Lung microvascular endothelial cell (primary cell): Measurements from ENCODE around the gene CRAMP1. TPM values are rescaled to one million over a fixed set of nuclear protein-coding genes. Genes with fewer than 3 reads are reported as not detected.
"Not testable (repeated sequence)": the region's sequence is repeated elsewhere in the genome, so short reads cannot be mapped to it uniquely, and the experiment has no call there.

Experiments
- DNase-seq, 2 donors: peaks; one replicate each; pipeline versions ENCODE4 v3.0.0 to v3.0.0-alpha.2; 2010; ENCODE audit warnings: low read depth in 2 of 2
- total RNA-seq: library from RNA; depleted of rRNA; stranded (reverse); fragments of >200 nt; gene quantifications from 2 replicates; pipeline ENCODE4 v1.2.1, GENCODE V29; 2014

Gene CRAMP1, protein sequence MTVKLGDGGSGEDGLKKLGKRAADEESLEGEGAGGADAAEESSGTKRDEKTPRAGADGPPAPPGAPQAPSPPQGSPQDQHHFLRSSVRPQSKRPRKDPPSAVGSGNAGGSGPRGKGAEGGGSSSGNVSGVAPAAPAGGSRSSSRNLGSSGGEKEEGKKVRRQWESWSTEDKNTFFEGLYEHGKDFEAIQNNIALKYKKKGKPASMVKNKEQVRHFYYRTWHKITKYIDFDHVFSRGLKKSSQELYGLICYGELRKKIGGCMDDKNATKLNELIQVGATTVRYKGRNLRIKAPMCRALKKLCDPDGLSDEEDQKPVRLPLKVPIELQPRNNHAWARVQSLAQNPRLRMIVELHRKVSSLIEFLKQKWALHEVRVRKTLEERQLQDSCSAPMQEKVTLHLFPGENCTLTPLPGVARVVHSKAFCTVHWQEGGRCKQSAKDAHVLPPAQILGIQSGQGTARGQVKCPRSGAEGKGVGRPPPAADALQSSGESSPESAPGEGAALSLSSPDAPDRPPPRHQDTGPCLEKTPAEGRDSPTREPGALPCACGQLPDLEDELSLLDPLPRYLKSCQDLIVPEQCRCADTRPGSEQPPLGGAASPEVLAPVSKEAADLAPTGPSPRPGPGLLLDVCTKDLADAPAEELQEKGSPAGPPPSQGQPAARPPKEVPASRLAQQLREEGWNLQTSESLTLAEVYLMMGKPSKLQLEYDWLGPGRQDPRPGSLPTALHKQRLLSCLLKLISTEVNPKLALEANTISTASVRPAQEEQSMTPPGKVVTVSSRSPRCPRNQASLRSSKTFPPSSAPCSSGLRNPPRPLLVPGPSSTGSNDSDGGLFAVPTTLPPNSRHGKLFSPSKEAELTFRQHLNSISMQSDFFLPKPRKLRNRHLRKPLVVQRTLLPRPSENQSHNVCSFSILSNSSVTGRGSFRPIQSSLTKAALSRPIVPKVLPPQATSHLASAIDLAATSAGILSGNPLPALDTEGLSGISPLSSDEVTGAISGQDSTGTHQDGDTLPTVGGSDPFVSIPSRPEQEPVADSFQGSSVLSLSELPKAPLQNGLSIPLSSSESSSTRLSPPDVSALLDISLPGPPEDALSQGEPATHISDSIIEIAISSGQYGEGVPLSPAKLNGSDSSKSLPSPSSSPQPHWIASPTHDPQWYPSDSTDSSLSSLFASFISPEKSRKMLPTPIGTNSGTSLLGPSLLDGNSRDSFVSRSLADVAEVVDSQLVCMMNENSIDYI (N-terminal part only)
- total RNA-seq, result 5.9 and 9.5 TPM in 2 replicates

DNA sequence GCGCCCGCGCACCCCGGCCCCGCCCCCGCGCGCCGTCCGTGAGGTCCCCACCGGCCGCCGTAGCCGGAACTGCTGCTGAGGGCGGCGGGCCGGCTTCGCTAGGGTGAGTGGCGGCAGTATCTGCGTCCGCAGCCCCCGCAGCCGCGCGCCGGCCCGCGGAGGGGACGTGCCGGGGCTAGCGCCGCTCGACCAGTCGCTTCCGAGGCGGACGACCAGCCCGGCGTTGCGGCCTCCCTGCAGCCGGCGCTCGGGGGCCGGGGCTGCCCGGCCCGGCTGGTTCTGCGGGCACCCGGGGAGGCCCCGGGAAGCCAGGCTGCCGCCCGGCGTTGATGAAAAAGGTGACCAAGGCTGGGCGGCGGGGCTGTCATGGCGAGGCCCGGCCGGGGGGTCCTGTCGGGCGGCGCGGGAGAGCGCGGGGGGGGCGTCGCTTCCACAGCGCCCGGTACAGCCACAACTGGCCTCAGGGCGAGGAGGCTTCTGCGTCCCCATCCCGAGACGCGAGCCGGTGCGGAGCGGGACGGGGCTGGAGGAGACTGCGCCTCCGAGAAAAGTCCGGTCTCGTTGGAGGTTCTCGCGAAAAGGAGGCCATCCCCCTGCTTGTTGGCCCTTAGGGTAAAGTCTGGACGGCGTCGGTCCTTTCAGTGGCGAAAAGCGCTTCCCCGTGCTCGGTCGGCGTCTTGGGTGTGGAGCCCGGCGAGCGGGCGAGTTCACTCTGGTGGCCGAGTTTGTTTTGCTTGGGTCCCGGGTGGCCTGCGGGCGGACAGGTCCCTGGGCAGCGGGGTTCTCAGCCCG, at the start of gene CRAMP1:
Gene CRAMP1, plus strand, starts transcription at position 41 of the 792 bp plus-strand sequence. CDS start 2,280 bp downstream, outside the sequence.
- DNase-seq, result peak; percentile 26 to 43

DNA sequence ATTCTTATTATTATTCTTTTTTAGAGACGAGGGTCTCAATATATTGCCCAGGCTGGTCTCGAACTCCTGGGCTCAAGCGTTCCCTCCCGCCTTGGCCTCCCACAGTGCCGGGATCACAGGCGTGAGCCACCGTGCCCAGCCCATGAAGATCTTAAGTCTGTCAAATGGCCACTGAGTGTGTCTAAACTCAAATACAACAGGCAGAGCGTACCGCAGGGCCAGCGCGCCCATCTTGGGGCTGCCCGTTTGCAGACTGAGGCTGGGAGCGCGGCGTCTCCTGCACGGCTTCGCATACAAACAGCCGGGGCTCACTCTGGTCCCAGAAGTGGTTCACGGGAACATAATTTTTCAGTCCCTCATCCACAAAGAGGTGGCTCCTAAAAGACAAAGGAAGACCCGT, 48.4 kb upstream of the CRAMP1 start:
- DNase-seq, result no peak

GRCh38 chr16:1564325-1564724, 47.8 kb upstream of the CRAMP1 start:
- peak; percentile 18 to 51 for DNase-seq

- DNase-seq, result no peak
Observed at GRCh38 chr16:1565083-1565805, 46.9 kb upstream of the CRAMP1 start.

DNA sequence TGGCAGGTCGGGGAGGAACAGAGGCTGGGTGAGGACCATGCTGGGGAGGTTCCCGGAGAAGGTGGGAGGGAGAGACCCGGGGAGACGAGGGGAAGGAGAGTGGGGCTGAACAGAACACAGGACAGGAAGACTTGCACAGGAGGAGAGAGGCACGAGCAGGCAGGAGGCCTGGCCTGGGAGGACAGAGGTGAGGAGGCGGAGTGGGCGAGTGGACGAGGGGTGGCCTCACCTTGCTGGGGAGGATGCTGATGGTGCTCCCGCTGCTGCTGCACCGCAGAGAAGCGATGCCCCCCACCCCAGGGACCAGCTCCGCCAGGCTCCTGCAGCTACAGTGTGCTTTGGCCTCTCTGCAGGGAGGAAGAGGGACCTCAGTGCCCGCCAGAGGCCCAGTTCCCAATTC, 44.2 kb upstream of the CRAMP1 start:
- DNase-seq, result no peak

GRCh38 chr16:1571012-1571671, 41.0 kb upstream of the CRAMP1 start:
- DNase-seq, result no peak

DNA sequence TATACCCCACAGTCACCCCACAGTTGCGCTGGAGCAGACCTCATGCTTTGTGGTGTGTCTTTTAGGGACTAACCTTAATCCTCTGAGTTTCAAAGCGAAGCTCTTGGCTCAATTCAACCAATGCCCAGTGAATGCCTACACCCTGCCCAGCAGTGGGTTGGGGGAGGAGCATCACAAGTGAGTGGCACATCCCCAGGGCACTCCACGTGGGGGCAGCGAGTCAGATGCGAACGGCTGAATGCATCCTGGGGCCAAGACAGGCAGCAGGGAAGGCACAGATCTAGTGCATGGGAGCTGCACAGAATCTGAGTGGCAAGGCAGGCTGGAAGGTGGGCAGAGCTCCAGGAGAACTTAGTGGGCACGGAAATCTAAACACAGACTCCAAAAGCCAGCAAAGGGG, 39.5 kb upstream of the CRAMP1 start:
- no peak for DNase-seq

DNA sequence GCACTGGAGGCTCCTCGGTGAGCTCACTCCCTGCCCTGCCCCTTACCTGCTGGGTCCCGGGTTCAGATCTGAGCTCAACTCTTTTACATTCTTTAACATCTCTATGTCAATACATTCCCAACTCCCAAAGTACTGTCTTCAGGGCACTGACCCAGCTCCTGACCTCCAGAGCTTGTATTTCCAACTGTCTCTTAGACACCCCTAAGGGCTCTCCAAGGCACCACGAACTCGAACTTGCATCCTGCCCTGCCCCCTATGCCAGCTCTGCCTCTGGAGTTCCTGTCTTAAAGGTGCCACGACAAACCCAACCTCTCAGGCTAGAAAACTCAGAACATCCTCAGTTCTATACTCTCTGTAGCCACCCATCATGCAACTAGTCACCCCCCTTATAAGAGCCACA, 38.9 kb upstream of the CRAMP1 start:
- no peak for DNase-seq

- DNase-seq, result no peak
Observed at GRCh38 chr16:1575578-1575977, 36.6 kb upstream of the CRAMP1 start.

- no peak for DNase-seq
Observed at GRCh38 chr16:1579214-1579613, 32.9 kb upstream of the CRAMP1 start.

DNA sequence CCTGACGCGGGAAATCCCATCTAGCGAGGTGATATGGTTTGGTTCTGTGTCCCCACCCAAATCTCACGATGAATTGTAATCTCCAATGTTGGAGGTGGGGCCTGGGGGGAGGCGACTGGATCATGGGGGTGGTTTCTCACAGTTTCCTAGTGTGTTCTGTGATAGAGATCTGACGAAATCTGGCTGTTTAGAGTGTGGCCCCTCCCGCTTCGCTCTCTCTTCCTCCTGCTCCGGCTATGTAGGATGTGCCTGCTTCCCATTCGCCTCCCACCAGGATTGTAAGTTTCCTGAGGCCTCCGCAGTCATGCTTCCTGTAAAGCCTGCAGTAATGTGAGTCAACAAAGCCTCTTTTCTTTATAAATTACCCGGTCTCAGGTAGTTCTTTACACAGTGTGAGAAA, 31.9 kb upstream of the CRAMP1 start:
- DNase-seq, result peak; percentile 60 to 68

DNA sequence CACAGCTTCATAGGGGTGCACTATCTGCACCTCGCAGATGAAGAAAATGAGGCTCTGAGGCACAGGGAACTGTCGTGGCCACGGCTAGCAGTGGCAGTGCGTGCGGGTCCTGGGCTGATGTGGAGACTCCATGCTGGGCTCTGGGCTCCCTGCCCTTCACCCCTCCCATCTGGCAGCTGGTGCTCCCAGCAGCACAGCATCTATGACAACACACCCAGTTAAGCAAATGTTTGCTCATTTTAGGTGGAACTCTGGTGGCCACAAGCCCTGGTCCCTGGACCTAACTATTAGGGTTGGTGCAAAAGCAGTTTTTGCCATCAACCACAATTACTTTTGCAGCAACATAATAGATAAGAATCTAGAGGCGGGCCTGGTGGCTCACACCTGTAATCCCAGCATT, 31.2 kb upstream of the CRAMP1 start:
- no peak for DNase-seq

GRCh38 chr16:1581804-1582203, 30.4 kb upstream of the CRAMP1 start:
- no peak for DNase-seq

DNA sequence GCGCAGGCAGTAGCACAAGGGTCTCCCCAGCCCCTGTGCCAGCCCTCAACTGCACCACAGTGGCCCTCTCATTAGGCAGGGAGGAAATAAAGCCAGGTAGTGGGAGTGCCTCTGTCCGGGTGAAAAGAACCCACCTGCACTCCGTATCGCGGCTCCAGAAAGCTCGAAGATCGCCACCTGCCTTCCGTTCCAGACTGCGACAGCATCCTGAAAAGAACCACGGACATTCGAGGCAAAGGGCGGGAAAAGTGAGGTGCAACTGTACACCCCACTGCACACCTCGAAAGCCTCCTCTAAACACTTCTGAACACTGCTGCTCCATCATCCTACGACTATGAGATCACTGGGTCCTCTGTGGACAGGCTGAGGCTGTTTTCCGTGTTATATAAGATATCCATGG, 29.0 kb upstream of the CRAMP1 start:
- DNase-seq, result no peak

- DNase-seq, result no peak
Observed at GRCh38 chr16:1584926-1585484, 27.2 kb upstream of the CRAMP1 start.

DNA sequence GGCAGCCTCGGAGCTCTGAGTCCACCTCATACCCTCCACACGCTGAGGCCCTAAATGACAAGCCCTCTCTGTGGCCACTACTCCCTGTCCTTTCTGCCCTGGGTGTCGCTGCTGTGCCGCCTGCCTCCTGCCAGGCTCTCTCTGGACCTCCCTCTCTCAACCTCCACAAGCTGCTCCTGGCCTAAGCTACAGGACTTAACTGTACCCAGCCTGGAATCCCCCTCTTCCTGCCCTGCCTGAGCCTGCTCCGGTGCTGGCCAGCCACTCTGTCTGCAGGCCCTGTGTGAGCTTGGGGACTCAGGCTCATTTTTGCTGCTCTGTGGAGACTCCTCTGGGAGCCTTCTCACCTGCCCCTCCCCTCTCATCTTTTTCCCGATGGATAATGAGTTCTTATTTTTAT, 21.8 kb upstream of the CRAMP1 start:
- DNase-seq, result no peak

- DNase-seq, result no peak
Observed at GRCh38 chr16:1590930-1591705, 21.0 kb upstream of the CRAMP1 start.

DNA sequence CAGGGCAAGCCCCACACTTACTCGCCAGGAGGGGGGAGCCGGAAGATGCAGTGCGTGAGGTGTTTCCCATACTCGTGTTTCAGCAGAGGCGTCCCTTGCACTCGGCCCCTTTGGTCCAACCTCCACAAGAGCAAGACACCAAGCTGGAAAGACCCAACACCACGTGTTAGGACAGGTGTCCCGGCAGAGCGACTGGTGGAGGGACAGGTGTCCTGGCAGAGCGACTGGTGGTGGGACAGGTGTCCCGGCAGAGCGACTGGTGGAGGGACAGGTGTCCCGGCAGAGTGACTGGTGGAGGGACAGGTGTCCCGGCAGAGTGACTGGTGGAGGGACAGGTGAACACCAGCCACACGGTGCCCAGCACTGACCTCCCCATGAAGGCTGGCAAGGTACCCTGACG, 19.7 kb upstream of the CRAMP1 start:
- no peak for DNase-seq

DNA sequence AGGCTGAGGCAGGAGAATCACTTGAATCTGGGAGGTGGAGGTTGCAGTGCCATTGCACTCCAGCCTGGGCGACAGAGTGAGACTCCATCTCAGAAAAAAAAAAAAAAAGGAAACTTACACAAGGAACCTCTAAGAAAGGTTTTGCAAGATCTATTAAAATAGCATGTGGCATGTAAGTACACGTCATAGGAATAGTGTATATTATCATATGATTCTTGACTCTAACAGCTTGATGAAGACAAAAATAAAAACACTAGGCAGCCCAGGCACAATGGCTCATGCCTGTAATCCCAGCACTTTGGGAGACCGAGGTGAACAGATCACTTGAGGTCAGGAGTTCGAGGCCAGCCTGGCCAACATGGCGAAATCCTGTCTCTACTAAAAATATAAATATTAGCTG, 16.6 kb upstream of the CRAMP1 start:
- not testable (repeated sequence) for DNase-seq
